HepG2 (cell line): Measurements from ENCODE around the gene YPEL3. TPM values are rescaled to one million over a fixed set of nuclear protein-coding genes. Genes with fewer than 3 reads are reported as not detected.

Source experiments
- AKAP8 ChIP-seq: sonication (generic); formaldehyde crosslinking; IDR thresholded peaks from 2 replicates; pipeline ENCODE4 v1.5.1; 2020; ENCODE audit warnings: mild to moderate bottlenecking, missing genetic modification reagents
- CREB1 ChIP-seq, 2 experiments: fragments of 450-650 bp in 1 of 2; IDR thresholded peaks; 2 replicates each; pipeline ENCODE4 v1.6.1; 2016 to 2017; ENCODE audit warnings: control low read depth in 1 of 2, mild to moderate bottlenecking in 1 of 2, missing compliant biosample characterization in 1 of 2, missing genetic modification characterization in 1 of 2
- EHMT2 ChIP-seq: fragments of 200-600 bp; sonication (generic); IDR thresholded peaks from 2 replicates; pipeline ENCODE4 v1.7.0; 2017; ENCODE audit warnings: antibody characterized with exemption, low read depth, low read length, borderline replicate concordance
- FOXJ3 ChIP-seq: sonication (generic); formaldehyde crosslinking; IDR thresholded peaks from 2 replicates; pipeline ENCODE4 v1.4.0; 2020; ENCODE audit warnings: missing genetic modification reagents, mild to moderate bottlenecking, borderline replicate concordance
- HNF4G ChIP-seq, 2 experiments: sonication (generic) in 1 of 2; formaldehyde crosslinking in 1 of 2; IDR thresholded peaks; 2 replicates each; pipeline versions ENCODE4 v1.4.0 to v1.6.1; 2011 to 2020; ENCODE audit warnings: borderline replicate concordance in 2 of 2, low read depth in 2 of 2, mild to moderate bottlenecking in 2 of 2, low read length in 1 of 2, missing genetic modification reagents in 1 of 2, moderate library complexity in 1 of 2
- MED1 ChIP-seq: sonication (generic); formaldehyde crosslinking; IDR thresholded peaks from 2 replicates; pipeline ENCODE4 v1.4.0; 2020; ENCODE audit warnings: missing genetic modification reagents
- NAIF1 ChIP-seq: sonication (generic); formaldehyde crosslinking; IDR thresholded peaks from 2 replicates; pipeline ENCODE4 v1.5.0; 2020; ENCODE audit warnings: mild to moderate bottlenecking, missing genetic modification reagents, borderline replicate concordance
- NCOR1 ChIP-seq: fragments of 200-600 bp; sonication (generic); IDR thresholded peaks from 2 replicates; pipeline ENCODE4 v1.7.0; 2017; ENCODE audit warnings: antibody characterized with exemption, low read length, borderline replicate concordance
- RBAK ChIP-seq: sonication (generic); formaldehyde crosslinking; IDR thresholded peaks from 2 replicates; pipeline ENCODE4 v1.5.1; 2020; ENCODE audit warnings: mild to moderate bottlenecking, missing genetic modification reagents
- THYN1 ChIP-seq: sonication (generic); formaldehyde crosslinking; IDR thresholded peaks from 2 replicates; pipeline ENCODE4 v1.8.1; 2023; ENCODE audit warnings: low read depth, mild to moderate bottlenecking, moderate library complexity, missing genetic modification reagents, borderline replicate concordance
- WIZ ChIP-seq: sonication (generic); formaldehyde crosslinking; IDR thresholded peaks from 2 replicates; pipeline ENCODE4 v1.5.1; 2020; ENCODE audit warnings: mild to moderate bottlenecking, missing genetic modification reagents
- ZNF224 ChIP-seq: sonication (generic); formaldehyde crosslinking; IDR thresholded peaks from 2 replicates; pipeline ENCODE4 v1.5.0; 2020; ENCODE audit warnings: mild to moderate bottlenecking, missing genetic modification reagents
- ZNF292 ChIP-seq: sonication (generic); formaldehyde crosslinking; IDR thresholded peaks from 2 replicates; pipeline ENCODE4 v1.8.1; 2022; ENCODE audit warnings: mild to moderate bottlenecking, low read depth, missing genetic modification reagents, borderline replicate concordance
- ZNF496 ChIP-seq: sonication (generic); formaldehyde crosslinking; IDR thresholded peaks from 2 replicates; pipeline ENCODE4 v1.8.1; 2023; ENCODE audit warnings: mild to moderate bottlenecking, moderate library complexity, missing genetic modification reagents; ENCODE audit not compliant: insufficient replicate concordance
- ZNF574 ChIP-seq: sonication (generic); formaldehyde crosslinking; IDR thresholded peaks from 2 replicates; pipeline ENCODE4 v1.4.0; 2020; ENCODE audit warnings: missing genetic modification reagents
- ZSCAN29 ChIP-seq: sonication (generic); formaldehyde crosslinking; conservative IDR thresholded peaks from 2 replicates; pipeline ENCODE4 v1.4.0; 2020; ENCODE audit warnings: mild to moderate bottlenecking, missing genetic modification reagents
- polyA plus RNA-seq, 8 experiments: library from polyadenylated mRNA; depleted of rRNA in 3 of 8; stranded (reverse) in 7 of 8; unstranded in 1 of 8; fragments of >200 nt; fragmentation: Illumina TruSeq in 4 of 8; extraction: Trizol in 4 of 8; gene quantifications; 2 replicates each; pipeline versions ENCODE4 v1.2.1 to v1.2.3, GENCODE V29; 2011 to 2016; ENCODE audit warnings: low read depth in 4 of 8, missing spikeins in 1 of 8, mixed read lengths in 1 of 8; ENCODE audit not compliant: insufficient read depth in 1 of 8
- total RNA-seq, 5 experiments: library from RNA; depleted of rRNA; stranded (reverse); fragments of >200 nt; fragmentation: Illumina TruSeq; extraction: Trizol; gene quantifications; 2 replicates each; pipeline ENCODE4 v1.2.3, GENCODE V29; 2016; ENCODE audit warnings: low read depth in 1 of 5
- TF ChIP-seq, protein P1 (sequence below): sonication (generic); formaldehyde crosslinking; IDR thresholded peaks from 2 replicates; pipeline ENCODE4 v1.4.0; 2020; ENCODE audit warnings: mild to moderate bottlenecking, missing genetic modification reagents, borderline replicate concordance
- TF ChIP-seq, protein P2 (sequence below): fragments of 450-650 bp; IDR thresholded peaks from 2 replicates; pipeline ENCODE4 v1.6.1; 2017; ENCODE audit warnings: mild to moderate bottlenecking
- TF ChIP-seq, protein P3 (sequence below): sonication (generic); formaldehyde crosslinking; IDR thresholded peaks from 2 replicates; pipeline ENCODE4 v1.5.0; 2020; ENCODE audit warnings: missing genetic modification reagents

YPEL3 gene
- total and polyA plus RNA-seq, 2 of the 13 experiments (the other 11 are each of a cell fraction or from before 2014, with no cell fraction given) = 5.4 to 47.0 TPM

- TF ChIP-seq, protein P1, sequence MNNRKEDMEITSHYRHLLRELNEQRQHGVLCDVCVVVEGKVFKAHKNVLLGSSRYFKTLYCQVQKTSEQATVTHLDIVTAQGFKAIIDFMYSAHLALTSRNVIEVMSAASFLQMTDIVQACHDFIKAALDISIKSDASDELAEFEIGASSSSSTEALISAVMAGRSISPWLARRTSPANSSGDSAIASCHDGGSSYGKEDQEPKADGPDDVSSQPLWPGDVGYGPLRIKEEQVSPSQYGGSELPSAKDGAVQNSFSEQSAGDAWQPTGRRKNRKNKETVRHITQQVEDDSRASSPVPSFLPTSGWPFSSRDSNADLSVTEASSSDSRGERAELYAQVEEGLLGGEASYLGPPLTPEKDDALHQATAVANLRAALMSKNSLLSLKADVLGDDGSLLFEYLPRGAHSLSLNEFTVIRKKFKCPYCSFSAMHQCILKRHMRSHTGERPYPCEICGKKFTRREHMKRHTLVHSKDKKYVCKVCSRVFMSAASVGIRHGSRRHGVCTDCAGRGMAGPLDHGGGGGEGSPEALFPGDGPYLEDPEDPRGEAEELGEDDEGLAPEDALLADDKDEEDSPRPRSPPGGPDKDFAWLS (CRISPR knock-in tag) = no peak
- TF ChIP-seq WIZ (CRISPR knock-in tag) (no peak), ZSCAN29 (CRISPR knock-in tag) (no peak), AKAP8 (CRISPR knock-in tag) (no peak), NAIF1 (CRISPR knock-in tag) (no peak), EHMT2 (no peak), FOXJ3 (no peak), NCOR1 (no peak), HNF4G (IDR thresholded peaks at IDR 0.05; ENCODE audit: borderline replicate concordance, low read depth, low read length) (no peak), HNF4G (CRISPR knock-in tag; IDR thresholded peaks at IDR 0.05; ENCODE audit: borderline replicate concordance, low read depth) (no peak), MED1 (CRISPR knock-in tag) (no peak), THYN1 (CRISPR knock-in tag) (no peak), ZNF574 (CRISPR knock-in tag) (peak; percentile 72), ZNF292 (CRISPR knock-in tag) (peak; percentile 48; the same call in 1 of the 2 replicates), ZNF224 (CRISPR knock-in tag) (no peak), RBAK (CRISPR knock-in tag) (0 out of 2 replicates have a peak, but pooled peaks have one; percentile 26), ZNF496 (CRISPR knock-in tag) (no peak), CREB1 (IDR thresholded peaks at IDR 0.05) (no peak), CREB1 (CRISPR knock-in tag; IDR thresholded peaks at IDR 0.05) (no peak)
- TF ChIP-seq, protein P2, sequence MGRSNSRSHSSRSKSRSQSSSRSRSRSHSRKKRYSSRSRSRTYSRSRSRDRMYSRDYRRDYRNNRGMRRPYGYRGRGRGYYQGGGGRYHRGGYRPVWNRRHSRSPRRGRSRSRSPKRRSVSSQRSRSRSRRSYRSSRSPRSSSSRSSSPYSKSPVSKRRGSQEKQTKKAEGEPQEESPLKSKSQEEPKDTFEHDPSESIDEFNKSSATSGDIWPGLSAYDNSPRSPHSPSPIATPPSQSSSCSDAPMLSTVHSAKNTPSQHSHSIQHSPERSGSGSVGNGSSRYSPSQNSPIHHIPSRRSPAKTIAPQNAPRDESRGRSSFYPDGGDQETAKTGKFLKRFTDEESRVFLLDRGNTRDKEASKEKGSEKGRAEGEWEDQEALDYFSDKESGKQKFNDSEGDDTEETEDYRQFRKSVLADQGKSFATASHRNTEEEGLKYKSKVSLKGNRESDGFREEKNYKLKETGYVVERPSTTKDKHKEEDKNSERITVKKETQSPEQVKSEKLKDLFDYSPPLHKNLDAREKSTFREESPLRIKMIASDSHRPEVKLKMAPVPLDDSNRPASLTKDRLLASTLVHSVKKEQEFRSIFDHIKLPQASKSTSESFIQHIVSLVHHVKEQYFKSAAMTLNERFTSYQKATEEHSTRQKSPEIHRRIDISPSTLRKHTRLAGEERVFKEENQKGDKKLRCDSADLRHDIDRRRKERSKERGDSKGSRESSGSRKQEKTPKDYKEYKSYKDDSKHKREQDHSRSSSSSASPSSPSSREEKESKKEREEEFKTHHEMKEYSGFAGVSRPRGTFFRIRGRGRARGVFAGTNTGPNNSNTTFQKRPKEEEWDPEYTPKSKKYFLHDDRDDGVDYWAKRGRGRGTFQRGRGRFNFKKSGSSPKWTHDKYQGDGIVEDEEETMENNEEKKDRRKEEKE = no peak
- TF ChIP-seq, protein P3, sequence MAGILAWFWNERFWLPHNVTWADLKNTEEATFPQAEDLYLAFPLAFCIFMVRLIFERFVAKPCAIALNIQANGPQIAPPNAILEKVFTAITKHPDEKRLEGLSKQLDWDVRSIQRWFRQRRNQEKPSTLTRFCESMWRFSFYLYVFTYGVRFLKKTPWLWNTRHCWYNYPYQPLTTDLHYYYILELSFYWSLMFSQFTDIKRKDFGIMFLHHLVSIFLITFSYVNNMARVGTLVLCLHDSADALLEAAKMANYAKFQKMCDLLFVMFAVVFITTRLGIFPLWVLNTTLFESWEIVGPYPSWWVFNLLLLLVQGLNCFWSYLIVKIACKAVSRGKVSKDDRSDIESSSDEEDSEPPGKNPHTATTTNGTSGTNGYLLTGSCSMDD = no peak
Observed at GRCh38 chr16:30054959-30055553, 41.0 kb downstream of the YPEL3 start (continued).
